Measurements from ENCODE around the gene SPRYD3. TPM values are rescaled to one million over a fixed set of nuclear protein-coding genes. Genes with fewer than 3 reads are reported as not detected.

Gene SPRYD3
- total RNA-seq, 1 experiment from 2014 or later = 47.5 TPM

- H2AFZ ChIP-seq (ENCODE audit: low read depth, low read length, poor library complexity, severe bottlenecking) = no peak overlapping the region
- no peaks in the 10 kb centered on the region for H3K27me3 ChIP-seq (ENCODE audit: insufficient read depth, low read length)
- no peak overlapping the region for H3K4me3 ChIP-seq (replicated peaks in 1 of 2; ENCODE audit: low read depth in 1 of 2, low read length in 2 of 2)
- H3K9me3 ChIP-seq (ENCODE audit: control insufficient read depth in 1 of 2, insufficient read depth in 1 of 2, low read depth in 1 of 2, low read length in 2 of 2) = no peaks in the 10 kb centered on the region
- no peaks in the 10 kb centered on the region for H4K20me1 ChIP-seq (ENCODE audit: insufficient read depth)
- intact Hi-C loops (cut with micrococcal nuclease) = loop anchor here (1.0 to 10.0 kb wide), 2 partner anchors 91 to 217 kb away; no protein-coding TSS in a partner anchor
- no peak overlapping the region for H3K9ac ChIP-seq (ENCODE audit: low read length)
- RAD21 ChIA-PET (ENCODE audit: low non-redundant PET in 1 of 2, low total read pairs in 2 of 2, uncharacterized antibody in 2 of 2, unreplicated experiment in 2 of 2) = no interaction called here
- CTCF ChIA-PET = interaction anchor here (0.5 to 3.9 kb wide), 5 partner anchors 15 to 403 kb away, joined by 3 to 110 read pairs (median 4); partner anchors contain the start of gene IGFBP6
- no peak overlapping the region for H3K4me2 ChIP-seq (ENCODE audit: low read length)
- no peaks in the 10 kb centered on the region for H3K9me2 ChIP-seq (ENCODE audit: insufficient read depth)
- no peak overlapping the region for H3K27ac ChIP-seq (ENCODE audit: low read depth, low read length)
- no peaks in the 10 kb centered on the region for H3K79me2 ChIP-seq (ENCODE audit: insufficient read depth, low read length)
- BruUV-seq (replicated peaks) = no TSS peak
- H3K4me1 ChIP-seq (ENCODE audit: control insufficient read depth in 1 of 2, insufficient read depth in 2 of 2, low read length in 2 of 2) = peaks cover 13 to 53% of the 10 kb centered on the region in 2 experiments
- no peak for DNase-seq (ENCODE audit: low read depth, low spot score)
- H3K36me3 ChIP-seq (ENCODE audit: control insufficient read depth in 1 of 2, insufficient read depth in 2 of 2, low read length in 2 of 2) = peaks cover 3 to 37% of the 10 kb centered on the region in 2 experiments; a peak in 3 of 4 replicates
- POLR2A ChIA-PET = interaction anchor here (1.3 to 2.9 kb wide), 3 partner anchors 11 to 31 kb away, joined by 6 to 13 read pairs (median 7); partner anchors contain the start of gene SPRYD3
- TF ChIP-seq EZH2 (IDR thresholded peaks at IDR 0.05) (no peak), EGR1 (IDR thresholded peaks at IDR 0.05; ENCODE audit: low read depth) (no peak), POLR2AphosphoS5 (IDR thresholded peaks at IDR 0.05; ENCODE audit: low read depth, low read length) (no peak), ZFX (IDR thresholded peaks at IDR 0.05) (no peak), ZBTB33 (IDR thresholded peaks at IDR 0.05; ENCODE audit: extremely low read depth, insufficient replicate concordance, low read length) (no peak), TCF7L2 (IDR thresholded peaks at IDR 0.05; ENCODE audit: borderline replicate concordance, extremely low read depth, insufficient read depth, insufficient read length) (no peak), POLR2A (IDR thresholded peaks at IDR 0.05; ENCODE audit: borderline replicate concordance, extremely low read depth, insufficient read depth, insufficient read length) (no peak), SP1 (IDR thresholded peaks at IDR 0.05; ENCODE audit: low read depth) (no peak), CTCF (IDR thresholded peaks at IDR 0.05 in 2 of 3, conservative IDR thresholded peaks at IDR 0.05 in 1 of 3; ENCODE audit: borderline replicate concordance in 1 of 3, insufficient read depth in 1 of 3, low read depth in 2 of 3, low read length in 2 of 3) (no peak), MAX (IDR thresholded peaks at IDR 0.05) (no peak), YY1 (IDR thresholded peaks at IDR 0.05; ENCODE audit: extremely low read depth, insufficient replicate concordance, low read depth, low read length) (no peak), ELF1 (IDR thresholded peaks at IDR 0.05; ENCODE audit: borderline replicate concordance, low read depth) (no peak), ATF3 (IDR thresholded peaks at IDR 0.05) (no peak), ZNF274 (IDR thresholded peaks at IDR 0.05; ENCODE audit: low read depth, low read length) (no peak), CBX3 (IDR thresholded peaks at IDR 0.05; ENCODE audit: low read depth) (no peak)
- ATAC-seq = no peak
These were observed 11.0 kb downstream of the SPRYD3 start for GRCh38 chr12:53067993-53068770.
